MM.1S (cell line): Measurements from ENCODE around the gene SIGLEC8.
"Not testable (repeated sequence)": the region's sequence is repeated elsewhere in the genome, so short reads cannot be mapped to it uniquely, and the experiment has no call there.

Experiments
- DNase-seq: peaks from one replicate; pipeline ENCODE4 v3.0.0-alpha.2; 2015
- H2AFZ ChIP-seq: fragments of 300-600 bp; sonication (generic); 2 replicates; pipeline ENCODE4 v1.6.0; 2016; ENCODE audit warnings: antibody characterized with exemption, low read length
- H3F3A ChIP-seq: fragments of 300-600 bp; sonication (generic); 2 replicates; pipeline ENCODE4 v1.6.1; 2016; ENCODE audit warnings: mild to moderate bottlenecking, antibody characterized with exemption, low read length, moderate library complexity, mixed read lengths; ENCODE audit not compliant: insufficient read depth
- H3K27ac ChIP-seq: fragments of 300-600 bp; sonication (generic); 2 replicates; pipeline ENCODE4 v1.5.1; 2016; ENCODE audit warnings: mild to moderate bottlenecking, low read length
- H3K27me3 ChIP-seq: fragments of 300-600 bp; sonication (generic); replicated peaks from 2 replicates; pipeline ENCODE4 v1.6.0; 2016; ENCODE audit warnings: low read length; ENCODE audit not compliant: insufficient read depth
- H3K36me3 ChIP-seq: fragments of 300-600 bp; sonication (generic); replicated peaks from 2 replicates; pipeline ENCODE4 v1.6.1; 2016; ENCODE audit warnings: mild to moderate bottlenecking, low read length, mixed read lengths; ENCODE audit not compliant: insufficient read depth
- H3K4me1 ChIP-seq: fragments of 300-600 bp; sonication (generic); 2 replicates; pipeline ENCODE4 v1.6.1; 2016; ENCODE audit warnings: low read length, mixed read lengths
- H3K4me2 ChIP-seq: fragments of 300-600 bp; sonication (generic); 2 replicates; pipeline ENCODE4 v1.6.0; 2016; ENCODE audit warnings: low read depth, low read length
- H3K4me3 ChIP-seq: fragments of 300-600 bp; sonication (generic); 2 replicates; pipeline ENCODE4 v1.5.1; 2016; ENCODE audit warnings: low read length, mixed read lengths
- H3K79me2 ChIP-seq: fragments of 300-600 bp; sonication (generic); 2 replicates; pipeline ENCODE4 v1.6.1; 2016; ENCODE audit warnings: mixed run types, low read length, mixed read lengths
- H3K9ac ChIP-seq: fragments of 300-600 bp; sonication (generic); 2 replicates; pipeline ENCODE4 v1.6.1; 2016; ENCODE audit warnings: low read length, mixed read lengths
- H3K9me2 ChIP-seq: fragments of 300-600 bp; sonication (generic); replicated peaks from 2 replicates; pipeline ENCODE4 v1.6.1; 2016; ENCODE audit warnings: mild to moderate bottlenecking, low read length, mixed read lengths; ENCODE audit not compliant: insufficient read depth
- H3K9me3 ChIP-seq: fragments of 300-600 bp; sonication (generic); replicated peaks from 2 replicates; pipeline ENCODE4 v1.6.1; 2016; ENCODE audit warnings: mild to moderate bottlenecking, low read length, mixed read lengths; ENCODE audit not compliant: insufficient read depth
- H4K20me1 ChIP-seq: fragments of 300-600 bp; sonication (generic); 2 replicates; pipeline ENCODE4 v1.6.1; 2016; ENCODE audit warnings: mild to moderate bottlenecking, low read length, moderate library complexity, mixed read lengths; ENCODE audit not compliant: insufficient read depth
- EZH2 ChIP-seq: fragments of 300-600 bp; sonication (generic); optimal IDR thresholded peaks from 2 replicates; pipeline ENCODE3; 2017; ENCODE audit warnings: low read depth, mild to moderate bottlenecking, antibody characterized with exemption, low read length, mixed read lengths
- EZH2phosphoT487 ChIP-seq: fragments of 300-600 bp; sonication (generic); IDR thresholded peaks from 2 replicates; pipeline ENCODE4 v1.6.1; 2018; ENCODE audit warnings: antibody characterized with exemption, low read length
- TF ChIP-seq, protein P1 (sequence below): fragments of 300-600 bp; sonication (generic); IDR thresholded peaks from 2 replicates; pipeline ENCODE4 v1.5.1; 2016; ENCODE audit warnings: antibody characterized with exemption, low read length, mixed read lengths

The SIGLEC8 gene

GRCh38 chr19:51468545-51468920 lies 10.3 kb upstream of the SIGLEC8 start:
- Histone ChIP-seq H4K20me1 (no peaks in the 10 kb centered on the region), H3K27ac (no peak overlapping the region), H3K9me2 (no peaks in the 10 kb centered on the region), H3K27me3 (0 out of 2 replicates have a peak, but pooled peaks cover 3% of the 10 kb centered on the region), H3K4me1 (no peaks in the 10 kb centered on the region), H3K79me2 (no peaks in the 10 kb centered on the region), H2AFZ (no peak overlapping the region), H3K9me3 (no peaks in the 10 kb centered on the region), H3K4me3 (no peak overlapping the region), H3K36me3 (no peaks in the 10 kb centered on the region), H3K9ac (no peak overlapping the region), H3K4me2 (no peak overlapping the region), H3F3A (no peaks in the 10 kb centered on the region)
- TF ChIP-seq, protein P1, sequence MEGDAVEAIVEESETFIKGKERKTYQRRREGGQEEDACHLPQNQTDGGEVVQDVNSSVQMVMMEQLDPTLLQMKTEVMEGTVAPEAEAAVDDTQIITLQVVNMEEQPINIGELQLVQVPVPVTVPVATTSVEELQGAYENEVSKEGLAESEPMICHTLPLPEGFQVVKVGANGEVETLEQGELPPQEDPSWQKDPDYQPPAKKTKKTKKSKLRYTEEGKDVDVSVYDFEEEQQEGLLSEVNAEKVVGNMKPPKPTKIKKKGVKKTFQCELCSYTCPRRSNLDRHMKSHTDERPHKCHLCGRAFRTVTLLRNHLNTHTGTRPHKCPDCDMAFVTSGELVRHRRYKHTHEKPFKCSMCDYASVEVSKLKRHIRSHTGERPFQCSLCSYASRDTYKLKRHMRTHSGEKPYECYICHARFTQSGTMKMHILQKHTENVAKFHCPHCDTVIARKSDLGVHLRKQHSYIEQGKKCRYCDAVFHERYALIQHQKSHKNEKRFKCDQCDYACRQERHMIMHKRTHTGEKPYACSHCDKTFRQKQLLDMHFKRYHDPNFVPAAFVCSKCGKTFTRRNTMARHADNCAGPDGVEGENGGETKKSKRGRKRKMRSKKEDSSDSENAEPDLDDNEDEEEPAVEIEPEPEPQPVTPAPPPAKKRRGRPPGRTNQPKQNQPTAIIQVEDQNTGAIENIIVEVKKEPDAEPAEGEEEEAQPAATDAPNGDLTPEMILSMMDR = no peak
- TF ChIP-seq EZH2phosphoT487 = no peak
- no peak for DNase-seq

- H3K9me2 ChIP-seq = no peaks in the 10 kb centered on the region
- no peaks in the 10 kb centered on the region for H3F3A ChIP-seq
- no peak for DNase-seq
- no peaks in the 10 kb centered on the region for H3K79me2 ChIP-seq
- H3K4me1 ChIP-seq = no peaks in the 10 kb centered on the region
- TF ChIP-seq, protein P1 = no peak
- TF ChIP-seq EZH2phosphoT487 (no peak), EZH2 (no peak)
- no peak overlapping the region for H3K9ac ChIP-seq
- H3K4me2 ChIP-seq = no peak overlapping the region
- no peaks in the 10 kb centered on the region for H3K9me3 ChIP-seq
- 0 out of 2 replicates have a peak, but pooled peaks cover 3% of the 10 kb centered on the region for H3K27me3 ChIP-seq
- H2AFZ ChIP-seq = no peak overlapping the region
- H3K4me3 ChIP-seq = no peak overlapping the region
- no peak overlapping the region for H3K27ac ChIP-seq
- H3K36me3 ChIP-seq = no peaks in the 10 kb centered on the region
- H4K20me1 ChIP-seq = no peaks in the 10 kb centered on the region
Measured at GRCh38 chr19:51467864-51468544, 9.8 kb upstream of the SIGLEC8 start.

DNA sequence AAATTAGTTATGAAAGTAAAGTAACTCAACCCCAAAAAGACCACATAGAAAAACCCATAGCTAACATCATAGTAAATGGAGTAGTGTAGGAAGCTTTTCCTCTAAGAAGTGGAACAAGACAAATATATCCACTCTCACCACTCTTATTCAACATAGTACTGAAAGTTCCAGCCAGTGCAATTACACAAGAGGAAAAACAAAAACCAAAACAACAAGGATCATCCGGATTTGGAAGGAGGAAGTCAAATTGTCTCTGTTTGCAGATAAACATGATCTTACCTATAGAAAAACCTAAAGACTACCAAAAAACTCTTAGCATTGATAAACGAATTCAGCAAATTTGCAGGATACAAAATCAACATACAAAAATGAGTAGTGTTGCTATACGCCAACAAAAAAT lies 8.5 kb upstream of the SIGLEC8 start:
- no peak for DNase-seq
- H4K20me1 ChIP-seq = no peaks in the 10 kb centered on the region
- H3K27me3 ChIP-seq = 0 out of 2 replicates have a peak, but pooled peaks cover 3% of the 10 kb centered on the region
- H3K27ac ChIP-seq = no peak overlapping the region
- no peaks in the 10 kb centered on the region for H3K9me3 ChIP-seq
- no peaks in the 10 kb centered on the region for H3K79me2 ChIP-seq
- no peaks in the 10 kb centered on the region for H3K36me3 ChIP-seq
- H3K4me1 ChIP-seq = no peaks in the 10 kb centered on the region
- no peaks in the 10 kb centered on the region for H3F3A ChIP-seq
- no peaks in the 10 kb centered on the region for H3K9me2 ChIP-seq
- TF ChIP-seq EZH2phosphoT487 (no peak), EZH2 (no peak)
- TF ChIP-seq, protein P1 = no peak
- H3K4me2 ChIP-seq = no peak overlapping the region
- no peak overlapping the region for H3K4me3 ChIP-seq
- H3K9ac ChIP-seq = no peak overlapping the region
- H2AFZ ChIP-seq = no peak overlapping the region

DNA sequence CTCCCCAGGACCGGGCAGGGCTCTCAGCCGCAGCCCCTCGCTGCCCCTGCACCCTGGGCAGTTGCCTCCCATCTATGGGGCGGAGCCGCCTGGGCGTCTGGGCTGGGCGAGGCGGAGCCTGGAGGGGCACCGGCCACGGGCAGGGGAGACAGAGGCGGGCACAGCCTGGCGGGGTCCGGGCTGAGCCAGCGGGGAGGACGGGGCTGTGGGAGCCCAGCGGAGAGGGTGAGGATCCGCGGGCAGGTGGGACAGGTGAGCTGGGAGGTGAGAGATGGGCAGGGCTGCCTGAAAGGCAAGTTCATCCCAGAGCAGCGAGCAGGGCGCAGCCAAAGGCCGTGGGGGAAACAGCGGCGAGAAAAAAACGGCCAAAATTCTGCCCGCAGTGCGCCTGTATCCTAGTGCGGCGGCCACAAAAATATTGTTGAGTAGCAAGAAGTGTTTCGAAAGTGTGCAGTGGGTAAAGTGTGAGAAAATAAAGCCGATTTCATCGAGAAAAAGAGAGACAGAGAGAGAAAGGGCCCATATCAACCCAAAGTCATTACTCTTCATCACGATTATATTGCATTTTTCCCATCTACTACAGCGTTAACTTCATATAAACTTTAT lies 5.8 kb upstream of the SIGLEC8 start:
- H3K79me2 ChIP-seq, H3F3A ChIP-seq, DNase-seq, H3K4me2 ChIP-seq, H2AFZ ChIP-seq, H3K4me3 ChIP-seq, H3K9ac ChIP-seq, H3K27ac ChIP-seq, H3K27me3 ChIP-seq, H3K9me3 ChIP-seq, H3K9me2 ChIP-seq, H3K36me3 ChIP-seq, H3K4me1 ChIP-seq, H4K20me1 ChIP-seq: not testable (repeated sequence)
